Measurements from ENCODE around the gene PGK1.
"Not testable (repeated sequence)": the region's sequence is repeated elsewhere in the genome, so short reads cannot be mapped to it uniquely, and the experiment has no call there.

PGK1 gene

DNA sequence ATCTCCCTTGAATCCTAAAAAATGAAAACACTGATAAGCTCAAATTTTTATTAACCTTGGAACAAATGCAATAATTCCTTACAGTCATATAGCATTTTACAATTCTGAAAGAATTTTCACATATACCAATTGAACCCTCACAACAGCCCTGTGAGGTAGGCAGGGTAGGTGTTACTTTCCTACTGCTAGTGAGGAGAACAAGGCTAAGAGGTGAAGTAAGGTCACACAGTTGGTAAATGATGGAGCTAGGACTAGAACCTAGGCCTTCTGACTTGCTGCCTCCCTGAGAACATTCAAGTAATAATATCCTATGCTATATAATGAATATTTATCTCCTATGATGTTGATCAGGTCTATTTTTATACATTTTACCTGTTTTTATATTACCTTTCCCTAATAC is 25.7 kb downstream of the PGK1 start:
- ChIA-PET POLR2A (no interaction called here), CTCF (no interaction called here)
- H3K4me3 ChIP-seq (ENCODE audit: low read depth, low read length): no peak overlapping the region
- TF ChIP-seq, protein P1, sequence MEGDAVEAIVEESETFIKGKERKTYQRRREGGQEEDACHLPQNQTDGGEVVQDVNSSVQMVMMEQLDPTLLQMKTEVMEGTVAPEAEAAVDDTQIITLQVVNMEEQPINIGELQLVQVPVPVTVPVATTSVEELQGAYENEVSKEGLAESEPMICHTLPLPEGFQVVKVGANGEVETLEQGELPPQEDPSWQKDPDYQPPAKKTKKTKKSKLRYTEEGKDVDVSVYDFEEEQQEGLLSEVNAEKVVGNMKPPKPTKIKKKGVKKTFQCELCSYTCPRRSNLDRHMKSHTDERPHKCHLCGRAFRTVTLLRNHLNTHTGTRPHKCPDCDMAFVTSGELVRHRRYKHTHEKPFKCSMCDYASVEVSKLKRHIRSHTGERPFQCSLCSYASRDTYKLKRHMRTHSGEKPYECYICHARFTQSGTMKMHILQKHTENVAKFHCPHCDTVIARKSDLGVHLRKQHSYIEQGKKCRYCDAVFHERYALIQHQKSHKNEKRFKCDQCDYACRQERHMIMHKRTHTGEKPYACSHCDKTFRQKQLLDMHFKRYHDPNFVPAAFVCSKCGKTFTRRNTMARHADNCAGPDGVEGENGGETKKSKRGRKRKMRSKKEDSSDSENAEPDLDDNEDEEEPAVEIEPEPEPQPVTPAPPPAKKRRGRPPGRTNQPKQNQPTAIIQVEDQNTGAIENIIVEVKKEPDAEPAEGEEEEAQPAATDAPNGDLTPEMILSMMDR (IDR thresholded peaks at IDR 0.05; ENCODE audit: insufficient read depth, low read length, missing control alignments): no peak
- DNase-seq (ENCODE audit: low read depth, low spot score): no peak

DNA sequence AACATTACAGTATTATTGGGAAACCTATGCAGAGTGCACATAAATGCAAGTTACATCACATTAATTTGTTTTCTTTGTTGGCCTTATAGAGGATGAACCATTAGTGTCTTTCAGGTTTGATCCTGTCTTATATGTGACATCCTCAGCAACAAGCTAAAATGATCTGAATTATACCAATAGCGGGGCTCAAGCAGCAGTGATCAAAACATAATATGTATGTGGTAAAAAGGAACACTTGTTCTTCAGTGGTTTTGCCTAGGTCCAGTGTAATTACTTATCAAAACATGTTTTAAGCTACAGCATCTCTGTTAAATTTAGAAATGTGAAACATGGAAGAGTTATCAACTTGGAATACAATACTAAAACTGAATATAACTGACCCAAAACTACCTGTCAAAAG is 26.3 kb downstream of the PGK1 start:
- TF ChIP-seq, protein P1 (IDR thresholded peaks at IDR 0.05; ENCODE audit: insufficient read depth, low read length, missing control alignments): no peak
- no peak for DNase-seq (ENCODE audit: low read depth, low spot score)
- POLR2A ChIA-PET: no interaction called here
- CTCF ChIA-PET: interaction anchor here (0.8 kb wide), 1 partner anchor 8 kb away, joined by 3 read pairs; no protein-coding TSS in a partner anchor
- no peak overlapping the region for H3K4me3 ChIP-seq (ENCODE audit: low read depth, low read length)

DNA sequence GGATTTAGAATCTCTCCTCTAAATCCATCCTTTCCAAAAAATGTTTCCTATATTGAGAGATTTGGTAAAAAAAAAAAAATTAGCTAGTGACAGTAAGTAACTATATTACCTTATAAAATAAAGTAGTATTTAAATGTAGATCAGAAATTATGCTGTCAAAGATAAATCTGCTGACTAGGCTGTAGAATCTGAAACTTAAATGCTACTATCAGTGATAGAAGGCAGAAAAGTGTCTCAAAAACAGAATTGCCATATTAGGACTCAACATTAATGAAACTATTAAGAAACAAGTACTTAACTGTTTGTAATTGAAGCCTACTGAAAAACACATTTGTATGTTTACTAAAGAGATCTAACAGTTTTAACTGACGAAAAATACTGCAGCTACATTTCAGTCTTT is 27.1 kb downstream of the PGK1 start:
- H3K4me3 ChIP-seq (ENCODE audit: low read depth, low read length): no peak overlapping the region
- no peak for DNase-seq (ENCODE audit: low read depth, low spot score)
- TF ChIP-seq, protein P1 (IDR thresholded peaks at IDR 0.05; ENCODE audit: insufficient read depth, low read length, missing control alignments): no peak
- POLR2A ChIA-PET: interaction anchor here (0.5 kb wide), 1 partner anchor 24 kb away, joined by 4 read pairs; no protein-coding TSS in a partner anchor
- CTCF ChIA-PET: interaction anchor here (0.8 kb wide), 1 partner anchor 9 kb away, joined by 3 read pairs; no protein-coding TSS in a partner anchor

DNA sequence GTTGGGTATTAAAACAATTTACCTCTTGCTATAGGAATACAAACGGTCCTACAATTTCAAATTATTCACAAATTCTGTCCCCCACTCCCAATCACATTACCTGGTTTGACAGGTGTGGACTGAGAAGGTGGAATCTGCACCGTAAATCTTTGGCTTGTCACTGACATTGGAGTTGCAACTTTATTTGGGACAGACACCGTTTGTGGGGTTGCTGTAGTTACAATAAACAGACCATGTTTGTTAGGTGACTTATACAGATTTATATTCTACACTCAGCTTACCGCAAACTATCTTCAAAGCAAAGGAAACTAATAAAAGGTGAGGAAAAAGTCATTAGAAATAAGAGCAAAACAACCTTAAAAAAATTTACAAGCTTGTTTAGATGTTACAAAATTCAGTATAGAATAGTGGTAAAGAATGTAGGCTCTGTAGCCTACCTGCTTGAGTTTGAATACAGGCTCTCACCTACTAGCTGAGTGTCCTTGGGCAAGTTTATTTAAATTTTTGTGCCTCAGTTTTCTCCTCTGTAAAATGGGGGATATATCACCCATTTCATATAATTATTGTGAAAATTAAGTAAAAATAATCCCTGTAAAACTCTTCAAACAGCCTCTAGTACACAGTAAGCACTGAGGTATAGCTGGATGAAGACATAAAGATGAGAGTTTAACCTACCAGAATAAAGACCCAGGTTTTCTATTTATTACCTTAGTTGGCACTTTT is 29.4 kb downstream of the PGK1 start:
- no peak for DNase-seq (ENCODE audit: low read depth, low spot score)
- POLR2A ChIA-PET: no interaction called here
- H3K4me3 ChIP-seq (ENCODE audit: low read depth, low read length): no peak overlapping the region
- TF ChIP-seq, protein P1 (IDR thresholded peaks at IDR 0.05; ENCODE audit: insufficient read depth, low read length, missing control alignments): no peak
- CTCF ChIA-PET: no interaction called here

DNA sequence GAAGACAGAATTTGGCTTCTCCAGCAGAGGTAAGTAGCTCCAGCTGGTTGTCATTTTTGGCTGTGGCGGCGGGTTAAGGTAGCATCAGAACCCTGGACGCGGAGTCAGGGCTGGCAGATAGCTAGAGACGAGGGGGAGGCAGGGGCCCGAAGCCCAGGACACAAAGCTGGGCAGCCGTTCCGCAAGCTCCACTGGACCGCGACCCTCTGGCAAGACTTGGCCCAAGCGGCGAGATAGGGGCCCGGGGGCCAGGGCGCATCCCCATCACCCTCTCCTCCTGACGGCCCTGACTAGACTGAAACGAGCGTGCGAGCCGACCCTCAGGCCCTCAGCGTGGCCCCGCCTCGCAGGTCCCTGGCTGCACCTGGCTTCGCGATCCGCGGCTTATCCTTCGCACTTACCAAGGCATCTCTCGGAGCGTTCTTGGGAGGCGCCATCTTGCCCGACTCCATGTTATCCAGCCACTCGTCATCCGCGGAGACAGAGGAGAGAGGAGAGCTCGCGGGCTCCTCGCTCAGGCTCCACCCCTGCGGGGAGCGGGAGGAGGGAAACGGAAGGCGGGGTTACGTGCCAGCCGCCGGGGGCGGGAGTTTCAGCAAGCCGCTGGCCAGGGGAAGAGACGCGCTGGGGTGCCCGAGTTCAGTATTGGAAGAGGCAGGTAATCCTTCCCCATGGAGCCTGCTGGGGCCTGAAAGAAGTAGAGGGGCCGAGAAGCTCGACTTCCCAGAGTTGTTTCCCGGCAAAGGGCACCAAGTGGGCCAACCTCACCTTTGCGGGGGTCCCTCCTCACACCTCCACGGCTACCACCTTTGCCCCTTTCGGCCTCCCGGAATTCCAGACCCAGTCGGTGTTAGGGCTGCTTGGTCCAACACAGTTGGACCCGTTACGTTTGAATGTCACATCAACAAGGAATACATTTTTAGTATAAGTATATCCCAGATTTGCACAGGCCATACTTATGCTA is 35.4 kb downstream of the PGK1 start, which contains the start of gene TAF9B:
TAF9B (minus strand) TSS at position 491 of the 964 bp plus-strand sequence; CDS start at position 452, 39 bp downstream.
- ChIA-PET CTCF (no interaction called here), POLR2A (interaction anchor here (0.6 kb wide), 1 partner anchor 297 kb away, joined by 3 read pairs; no protein-coding TSS in a partner anchor)
- TF ChIP-seq, protein P1 (IDR thresholded peaks at IDR 0.05; ENCODE audit: insufficient read depth, low read length, missing control alignments): no peak
- H3K4me3 ChIP-seq (ENCODE audit: low read depth, low read length): peak within 1 kb of the TSS; percentile 79
- peak; percentile 19 for DNase-seq (ENCODE audit: low read depth, low spot score)

DNA sequence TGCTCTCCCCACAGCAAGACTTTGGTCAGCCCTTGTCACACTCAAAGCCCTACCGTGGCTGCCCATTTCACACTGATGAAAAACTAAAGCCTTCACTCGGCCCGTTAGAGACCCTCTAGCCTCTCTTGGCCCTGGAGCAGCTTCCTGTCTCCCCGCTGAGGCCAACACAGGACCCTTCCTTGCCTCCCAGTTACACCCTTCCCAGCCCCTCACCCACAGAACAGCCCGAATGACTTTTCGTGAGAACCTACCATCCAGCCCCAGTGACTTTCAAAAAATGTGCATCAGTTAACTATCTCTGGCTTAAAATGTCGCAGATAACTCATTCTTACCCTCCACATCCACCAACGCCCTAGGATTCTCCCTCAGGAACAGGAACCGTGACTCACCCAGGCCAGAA is 36.2 kb downstream of the PGK1 start:
- TF ChIP-seq, protein P1 (IDR thresholded peaks at IDR 0.05; ENCODE audit: insufficient read depth, low read length, missing control alignments): no peak
- H3K4me3 ChIP-seq (ENCODE audit: low read depth, low read length): no peak overlapping the region
- CTCF ChIA-PET: no interaction called here
- no peak for DNase-seq (ENCODE audit: low read depth, low spot score)
- POLR2A ChIA-PET: no interaction called here

DNA sequence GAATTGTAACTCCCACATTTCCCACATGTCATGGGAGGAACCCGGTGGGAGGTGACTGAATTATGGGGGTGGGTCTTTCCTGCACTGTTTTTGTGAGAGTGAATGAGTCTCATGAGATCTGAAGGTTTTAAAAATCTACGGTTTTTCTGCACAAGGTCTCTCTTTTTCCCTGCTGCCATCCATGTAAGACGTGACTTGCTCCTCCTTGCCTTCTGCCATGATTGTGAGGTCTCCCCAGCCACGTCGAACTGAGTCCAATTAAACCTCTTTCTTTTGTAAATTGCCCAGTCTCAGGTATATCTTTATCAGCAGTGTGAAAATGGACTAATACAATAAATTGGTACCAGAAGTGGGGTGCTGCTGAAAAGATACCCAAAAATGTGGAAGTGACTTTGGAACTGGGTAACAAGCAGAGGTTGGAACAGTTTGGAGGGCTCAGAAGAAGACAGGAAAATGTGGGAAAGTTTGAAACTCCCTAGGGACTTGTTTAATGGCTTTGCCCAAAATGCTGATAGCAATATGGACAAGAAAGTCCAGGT is 43.0 kb downstream of the PGK1 start:
- POLR2A ChIA-PET; DNase-seq (ENCODE audit: low read depth, low spot score); CTCF ChIA-PET; H3K4me3 ChIP-seq (ENCODE audit: low read depth, low read length): not testable (repeated sequence)

DNA sequence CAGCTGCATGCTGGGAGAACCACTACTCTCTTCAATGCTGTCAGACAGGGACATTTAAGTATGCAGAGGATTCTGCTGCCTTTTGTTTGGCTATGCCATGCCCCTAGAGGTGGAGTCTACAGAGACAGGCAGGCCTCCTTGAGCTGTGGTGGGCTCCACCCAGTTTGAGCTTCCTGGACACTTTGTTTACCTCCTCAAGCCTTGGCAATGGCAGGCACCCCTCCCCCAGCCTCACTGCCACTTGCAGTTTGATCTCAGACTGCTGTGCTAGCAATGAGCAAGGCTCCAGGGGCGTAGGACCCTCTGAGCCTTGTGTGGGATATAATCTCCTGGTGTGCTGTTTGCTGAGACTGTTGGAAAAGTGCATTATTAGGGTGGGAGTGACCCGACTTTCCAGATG is 53.3 kb downstream of the PGK1 start:
- H3K4me3 ChIP-seq (ENCODE audit: low read depth, low read length); CTCF ChIA-PET; POLR2A ChIA-PET; DNase-seq (ENCODE audit: low read depth, low spot score): not testable (repeated sequence)

DNA sequence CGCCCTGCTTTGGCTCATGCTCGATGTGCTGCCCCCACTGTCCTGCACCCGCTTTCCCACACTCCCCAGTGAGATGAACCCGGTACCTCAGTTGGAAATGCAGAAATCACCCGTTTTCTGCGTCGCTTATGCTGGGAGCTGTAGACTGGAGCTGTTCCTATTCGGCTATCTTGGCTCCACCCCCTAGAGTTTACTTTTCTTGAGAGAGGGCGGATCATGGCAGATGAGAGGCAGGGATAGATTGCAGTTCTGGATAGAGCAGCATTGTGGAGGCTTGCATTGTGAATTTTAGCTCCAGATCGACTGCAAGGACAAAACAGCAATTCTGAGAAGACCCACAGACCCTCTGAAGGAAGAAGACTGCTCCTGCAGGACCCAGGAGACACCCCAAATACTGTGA is 53.8 kb downstream of the PGK1 start:
- CTCF ChIA-PET; DNase-seq (ENCODE audit: low read depth, low spot score); POLR2A ChIA-PET; H3K4me3 ChIP-seq (ENCODE audit: low read depth, low read length): not testable (repeated sequence)

All from AG04449 (cell line).